Endothelial cell of umbilical vein (primary cell): ENCODE results near the gene C14orf180.

Experiments
- CTCF ChIP-seq, 2 donors: IDR thresholded peaks; 1 replicate in 1 of 2; 2 replicates in 1 of 2; pipeline ENCODE4 v1.5.1; 2011; ENCODE audit warnings: low read length in 2 of 2, mild to moderate bottlenecking in 2 of 2, moderate library complexity in 2 of 2, control low read depth in 1 of 2, inconsistent platforms in 1 of 2, low read depth in 1 of 2; ENCODE audit not compliant: insufficient read depth in 1 of 2; ENCODE audit errors: extremely low read depth in 1 of 2
- EZH2 ChIP-seq: IDR thresholded peaks from 2 replicates; pipeline ENCODE4 v1.6.1; 2012; ENCODE audit warnings: borderline replicate concordance, low read depth, mild to moderate bottlenecking, moderate library complexity, low read length, inconsistent platforms; ENCODE audit not compliant: severe bottlenecking
- JUN ChIP-seq: IDR thresholded peaks from 2 replicates; pipeline ENCODE4 v1.6.1; 2011; ENCODE audit warnings: borderline replicate concordance, low read depth; ENCODE audit not compliant: insufficient read length, insufficient read depth
- MAX ChIP-seq: IDR thresholded peaks from 2 replicates; pipeline ENCODE4 v1.6.1; 2011; ENCODE audit not compliant: insufficient read depth, insufficient read length
- MYC ChIP-seq: IDR thresholded peaks from one replicate; pipeline ENCODE4 v1.6.1; 2011; ENCODE audit warnings: mild to moderate bottlenecking, low read depth, low read length
- POLR2A ChIP-seq: IDR thresholded peaks from 2 replicates; pipeline ENCODE4 v1.6.1; 2012; ENCODE audit warnings: low read depth, mild to moderate bottlenecking, control low read depth, low read length
- POLR2AphosphoS5 ChIP-seq: IDR thresholded peaks from 2 replicates; pipeline ENCODE4 v1.6.1; 2012; ENCODE audit warnings: low read depth, mild to moderate bottlenecking, control low read depth, low read length, moderate library complexity; ENCODE audit not compliant: insufficient read depth

DNA sequence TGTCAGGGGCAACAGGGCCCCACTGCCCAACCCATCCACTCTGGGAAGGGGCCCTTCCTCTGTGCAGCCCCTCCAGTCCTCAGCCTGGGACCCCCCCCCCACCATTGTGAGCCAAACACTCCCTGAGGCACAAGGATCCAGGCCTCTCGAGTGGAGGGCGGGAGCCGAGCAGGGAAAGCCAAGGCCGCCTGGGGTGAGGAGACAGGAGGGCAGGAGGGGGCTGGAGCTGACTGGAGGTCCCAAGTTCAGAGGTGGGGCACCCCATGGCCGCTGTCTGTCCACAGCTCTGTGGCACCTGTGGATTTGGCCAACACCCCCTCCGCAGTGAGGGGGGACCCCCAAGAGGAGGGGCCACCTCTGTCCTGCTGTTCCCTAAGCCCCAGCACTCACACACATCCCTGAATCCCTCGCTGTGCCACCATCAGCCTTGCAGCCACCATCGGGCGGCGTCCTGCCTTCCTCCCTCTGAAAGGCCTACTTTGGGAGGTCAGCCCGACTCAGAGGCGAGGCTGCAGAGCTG lies 25.4 kb upstream of the C14orf180 start:
- no peak for TF ChIP-seq CTCF (IDR thresholded peaks at IDR 0.05; ENCODE audit: extremely low read depth in 1 of 2, insufficient read depth in 1 of 2, low read depth in 1 of 2, low read length in 2 of 2)
- TF ChIP-seq POLR2AphosphoS5 = no peak
- no peak for TF ChIP-seq POLR2A
- TF ChIP-seq MAX = no peak
- TF ChIP-seq MYC = no peak
- TF ChIP-seq JUN = no peak
- no peak for TF ChIP-seq EZH2
